Measurements from ENCODE around the gene ERG. TPM values are rescaled to one million over a fixed set of nuclear protein-coding genes. Genes with fewer than 3 reads are reported as not detected.

The ERG gene
- total and polyA plus RNA-seq, 2 experiments from 2014 or later = 0.14 to 0.44 TPM

- no peaks in the 10 kb centered on the region for H3K36me3 ChIP-seq (ENCODE audit: insufficient read depth)
- H3K27me3 ChIP-seq (ENCODE audit: insufficient read depth) = no peaks in the 10 kb centered on the region
- no peak overlapping the region for H3K4me3 Mint-ChIP-seq
- no peak overlapping the region for H3K27ac ChIP-seq (ENCODE audit: low read depth)
- H3K9me2 ChIP-seq (ENCODE audit: insufficient read depth) = peaks cover 8% of the 10 kb centered on the region
- H4K20me1 ChIP-seq (replicated peaks; ENCODE audit: insufficient read depth) = no peaks in the 10 kb centered on the region
- H3K4me1 ChIP-seq (ENCODE audit: insufficient read depth) = no peaks in the 10 kb centered on the region
- H3K27ac Mint-ChIP-seq = no peak overlapping the region
- no peaks in the 10 kb centered on the region for H3K9me3 Mint-ChIP-seq
- TF ChIP-seq CTCF (conservative IDR thresholded peaks at IDR 0.05; ENCODE audit: low read depth in 2 of 2) = no peak
- no peak for TF ChIP-seq ZNF331 (CRISPR knock-in tag; IDR thresholded peaks at IDR 0.05; ENCODE audit: low read depth)
- TF ChIP-seq CREB1 (CRISPR knock-in tag; IDR thresholded peaks at IDR 0.05; ENCODE audit: low read depth) = no peak
- TF ChIP-seq NANOG (IDR thresholded peaks at IDR 0.05; ENCODE audit: borderline replicate concordance) = no peak
- no peak for TF ChIP-seq STAT1 (IDR thresholded peaks at IDR 0.05; ENCODE audit: unreplicated experiment)
- TF ChIP-seq EZH2 (IDR thresholded peaks at IDR 0.05; ENCODE audit: low read depth, unreplicated experiment) = no peak
- no peak for TF ChIP-seq POLR2AphosphoS5 (IDR thresholded peaks at IDR 0.05; ENCODE audit: low read depth)
- no peak for TF ChIP-seq REST (IDR thresholded peaks at IDR 0.05; ENCODE audit: unreplicated experiment)
- no peak for TF ChIP-seq JUNB (IDR thresholded peaks at IDR 0.05; ENCODE audit: unreplicated experiment)
- TF ChIP-seq ETS1 (IDR thresholded peaks at IDR 0.05) = no peak
- no peak for TF ChIP-seq ZNF462 (CRISPR knock-in tag; IDR thresholded peaks at IDR 0.05)
- TF ChIP-seq ZNF114 (CRISPR knock-in tag; IDR thresholded peaks at IDR 0.05) = no peak
- no peak for TF ChIP-seq EZH2phosphoT487 (IDR thresholded peaks at IDR 0.05; ENCODE audit: unreplicated experiment)
- H3K79me2 ChIP-seq (replicated peaks; ENCODE audit: insufficient read depth) = no peaks in the 10 kb centered on the region
- no peak overlapping the region for H2AFZ ChIP-seq
- H3F3A ChIP-seq (replicated peaks; ENCODE audit: low read depth) = no peaks in the 10 kb centered on the region
- ATAC-seq (no peak), DNase-seq (ENCODE audit: low spot score) (no peak)
- H3K4me1 Mint-ChIP-seq = no peaks in the 10 kb centered on the region
- no peak overlapping the region for H3K4me2 ChIP-seq
- no peaks in the 10 kb centered on the region; the same call in 2 of the 3 replicates for H3K36me3 Mint-ChIP-seq (ENCODE audit: low read depth)
- no peak overlapping the region for H3K4me3 ChIP-seq
- no peaks in the 10 kb centered on the region for H3K27me3 Mint-ChIP-seq (ENCODE audit: insufficient read depth, low read depth, poor library complexity)
Measured at GRCh38 chr21:38343691-38344090, 154.6 kb downstream of the ERG start.
